ENCODE measurements around the gene LSM4.

Gene LSM4

DNA sequence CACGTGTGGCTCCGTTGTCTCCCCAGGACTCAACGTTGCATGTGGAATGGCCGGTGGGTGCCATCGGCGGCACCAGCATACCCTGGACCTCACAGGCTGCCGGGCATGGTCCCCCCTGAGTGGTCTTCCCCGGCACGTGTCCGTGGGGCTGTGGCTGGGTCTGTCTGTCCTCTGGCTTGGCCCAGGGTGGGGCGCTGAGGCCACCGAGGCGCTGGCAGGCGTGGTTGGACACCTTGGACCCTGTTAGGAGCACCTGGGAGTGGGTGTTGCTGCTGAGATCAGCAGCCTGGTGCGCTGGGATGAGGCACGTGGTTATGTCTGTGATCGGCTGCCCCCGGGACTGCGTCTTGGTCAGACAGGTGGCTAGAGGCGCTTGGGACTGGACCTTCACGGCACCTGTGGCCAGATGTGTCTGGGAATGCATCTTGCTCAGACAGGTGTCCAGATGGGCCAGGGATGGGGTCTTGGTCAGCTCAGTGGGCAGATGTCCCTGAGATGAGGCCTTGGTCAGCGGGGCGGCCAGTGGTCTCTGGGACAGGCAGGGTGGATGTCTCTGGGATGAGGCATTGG, 57.8 kb downstream of the LSM4 start:
- DNase-seq (ENCODE audit: low read depth, low spot score), result no peak
- TF ChIP-seq SUZ12 (IDR thresholded peaks at IDR 0.05; ENCODE audit: extremely low read depth, insufficient read depth, insufficient read length), result no peak
- Histone ChIP-seq H3K4me3 (ENCODE audit: insufficient read length, low read depth) (no peak overlapping the region), H3K36me3 (ENCODE audit: insufficient read depth, insufficient read length, low read length) (peaks cover 51% of the 10 kb centered on the region), H3K27me3 (ENCODE audit: insufficient read depth, insufficient read length) (peaks cover 11% of the 10 kb centered on the region), H3K9ac (ENCODE audit: insufficient read length, low read depth) (no peak overlapping the region), H3K4me1 (ENCODE audit: insufficient read depth, insufficient read length) (no peaks in the 10 kb centered on the region), H3K9me3 (ENCODE audit: insufficient read depth, low read length) (no peaks in the 10 kb centered on the region)

DNA sequence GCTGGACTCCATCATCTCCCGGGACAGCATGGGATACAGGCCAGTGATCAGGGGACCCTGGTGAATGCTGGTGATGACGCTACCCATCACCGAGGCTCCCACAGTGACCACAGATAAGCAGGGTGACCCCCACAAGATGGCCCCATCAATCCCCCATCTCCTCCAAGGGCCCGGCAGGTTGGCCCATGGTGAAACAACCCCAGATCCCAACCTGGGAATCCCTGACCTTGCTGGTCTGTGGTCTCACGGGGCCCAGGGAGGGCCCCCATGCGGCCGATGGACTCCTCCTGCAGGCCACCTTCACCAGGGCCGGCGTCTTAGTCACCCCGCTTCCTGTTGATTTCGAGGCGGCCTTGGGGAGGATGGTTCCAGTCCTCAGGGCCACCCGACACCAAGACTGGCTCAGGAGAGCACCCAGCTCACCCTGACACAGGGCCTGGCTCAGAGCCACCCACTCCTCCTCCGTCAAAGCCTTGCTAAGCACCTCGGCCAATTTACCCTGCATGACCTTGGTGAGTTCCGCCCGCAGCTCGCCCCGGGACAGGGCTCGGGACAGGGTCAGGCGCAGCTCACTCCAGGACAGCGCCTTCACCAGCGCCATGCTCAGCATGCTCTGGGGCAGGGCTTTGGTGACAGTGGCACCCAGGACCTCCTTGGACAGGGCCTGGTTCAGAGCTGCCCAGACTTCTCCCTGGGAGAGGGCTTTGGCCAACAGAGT, 58.6 kb downstream of the LSM4 start:
- H3K9ac ChIP-seq (ENCODE audit: insufficient read length, low read depth), result no peak overlapping the region
- H3K4me1 ChIP-seq (ENCODE audit: insufficient read depth, insufficient read length), result no peaks in the 10 kb centered on the region
- TF ChIP-seq ZNF274 (IDR thresholded peaks at IDR 0.05; ENCODE audit: low read depth, low read length) (no peak), SUZ12 (IDR thresholded peaks at IDR 0.05; ENCODE audit: extremely low read depth, insufficient read depth, insufficient read length) (no peak), YY1 (IDR thresholded peaks at IDR 0.05; ENCODE audit: insufficient read depth, insufficient read length) (no peak)
- DNase-seq (ENCODE audit: low read depth, low spot score), result no peak
- peaks cover 50% of the 10 kb centered on the region for H3K36me3 ChIP-seq (ENCODE audit: insufficient read depth, insufficient read length, low read length)
- H3K4me3 ChIP-seq (ENCODE audit: insufficient read length, low read depth), result no peak overlapping the region
- no peaks in the 10 kb centered on the region for H3K9me3 ChIP-seq (ENCODE audit: insufficient read depth, low read length)
- peaks cover 19% of the 10 kb centered on the region for H3K27me3 ChIP-seq (ENCODE audit: insufficient read depth, insufficient read length)

DNA sequence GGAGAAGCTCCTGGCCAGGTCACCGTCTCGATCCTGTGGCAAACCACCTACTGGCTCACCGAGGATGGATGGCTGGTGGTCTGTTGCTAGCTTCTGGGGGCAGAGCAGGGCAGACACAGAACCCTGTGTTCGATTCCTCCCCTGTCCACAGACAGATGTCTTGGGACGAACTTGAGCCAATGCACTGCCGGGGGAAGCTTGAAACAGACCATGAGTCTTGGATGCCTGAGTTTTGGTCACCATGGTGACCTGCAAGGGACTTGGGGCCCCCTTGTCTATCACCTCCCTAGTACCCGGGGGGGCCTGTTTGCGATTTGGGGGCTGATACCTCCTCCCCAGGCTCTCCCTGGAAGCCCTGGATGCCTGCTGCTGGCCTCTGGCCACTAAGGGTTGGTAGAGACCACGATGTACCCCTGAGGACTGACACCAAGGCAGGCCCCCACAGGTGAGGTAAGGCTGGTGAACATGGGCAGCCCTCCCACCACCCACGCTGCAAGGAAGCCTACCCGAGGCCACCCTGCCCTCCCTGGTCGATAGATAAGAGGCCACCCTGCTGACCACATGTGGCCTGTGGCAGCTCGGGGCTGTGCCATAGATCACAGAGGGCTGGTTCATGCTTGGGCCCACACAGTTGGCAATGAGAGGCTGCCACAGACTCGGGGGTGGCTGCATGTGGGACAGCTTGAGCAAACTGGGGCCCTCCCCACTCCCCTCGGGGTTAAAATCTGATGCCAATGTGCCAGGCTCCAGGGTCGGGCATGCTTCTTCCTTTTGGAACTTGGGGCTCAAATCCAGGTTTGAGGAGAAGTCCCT, 59.3 kb downstream of the LSM4 start:
- Histone ChIP-seq H3K4me3 (ENCODE audit: insufficient read length, low read depth) (no peak overlapping the region), H3K9ac (ENCODE audit: insufficient read length, low read depth) (no peak overlapping the region), H3K4me1 (ENCODE audit: insufficient read depth, insufficient read length) (no peaks in the 10 kb centered on the region), H3K27me3 (ENCODE audit: insufficient read depth, insufficient read length) (peaks cover 27% of the 10 kb centered on the region), H3K9me3 (ENCODE audit: insufficient read depth, low read length) (no peaks in the 10 kb centered on the region), H3K36me3 (ENCODE audit: insufficient read depth, insufficient read length, low read length) (peaks cover 46% of the 10 kb centered on the region)
- no peak for TF ChIP-seq YY1 (IDR thresholded peaks at IDR 0.05; ENCODE audit: insufficient read depth, insufficient read length)
- TF ChIP-seq ZNF274 (IDR thresholded peaks at IDR 0.05; ENCODE audit: low read depth, low read length), result no peak
- no peak for TF ChIP-seq SUZ12 (IDR thresholded peaks at IDR 0.05; ENCODE audit: extremely low read depth, insufficient read depth, insufficient read length)
- no peak for DNase-seq (ENCODE audit: low read depth, low spot score)

DNA sequence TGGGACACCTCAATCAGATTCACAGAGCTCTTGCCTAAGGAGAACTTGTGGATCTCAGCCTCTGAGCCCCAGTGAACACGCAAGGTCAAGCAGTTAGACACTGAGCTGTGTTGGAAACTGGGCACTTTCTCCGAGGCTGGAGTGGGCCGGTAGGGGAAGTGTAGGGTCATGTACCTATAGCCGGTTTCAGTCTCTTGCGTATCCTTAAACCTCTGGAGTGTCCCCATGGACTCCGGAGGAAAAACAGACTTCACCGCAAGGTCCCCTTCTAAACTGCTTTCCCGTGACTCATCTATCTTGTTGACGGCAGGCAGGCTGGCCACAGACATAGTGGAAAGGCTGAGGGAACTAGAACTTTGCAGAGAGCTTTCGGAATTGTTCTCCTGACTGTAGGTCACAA, 60.0 kb downstream of the LSM4 start:
- DNase-seq (ENCODE audit: low read depth, low spot score), result no peak
- Histone ChIP-seq H3K9ac (ENCODE audit: insufficient read length, low read depth) (no peak overlapping the region), H3K27me3 (ENCODE audit: insufficient read depth, insufficient read length) (peaks cover 30% of the 10 kb centered on the region), H3K4me3 (ENCODE audit: insufficient read length, low read depth) (no peak overlapping the region), H3K9me3 (ENCODE audit: insufficient read depth, low read length) (no peaks in the 10 kb centered on the region), H3K4me1 (ENCODE audit: insufficient read depth, insufficient read length) (no peaks in the 10 kb centered on the region), H3K36me3 (ENCODE audit: insufficient read depth, insufficient read length, low read length) (peaks cover 40% of the 10 kb centered on the region)
- TF ChIP-seq YY1 (IDR thresholded peaks at IDR 0.05; ENCODE audit: insufficient read depth, insufficient read length), result no peak
- no peak for TF ChIP-seq ZNF274 (IDR thresholded peaks at IDR 0.05; ENCODE audit: low read depth, low read length)
- no peak for TF ChIP-seq SUZ12 (IDR thresholded peaks at IDR 0.05; ENCODE audit: extremely low read depth, insufficient read depth, insufficient read length)

- Histone ChIP-seq H3K4me3 (ENCODE audit: insufficient read length, low read depth) (no peak overlapping the region), H3K36me3 (ENCODE audit: insufficient read depth, insufficient read length, low read length) (peaks cover 34% of the 10 kb centered on the region), H3K9ac (ENCODE audit: insufficient read length, low read depth) (no peak overlapping the region), H3K4me1 (ENCODE audit: insufficient read depth, insufficient read length) (no peaks in the 10 kb centered on the region), H3K27me3 (ENCODE audit: insufficient read depth, insufficient read length) (peaks cover 30% of the 10 kb centered on the region), H3K9me3 (ENCODE audit: insufficient read depth, low read length) (no peaks in the 10 kb centered on the region)
- DNase-seq (ENCODE audit: low read depth, low spot score), result no peak
- TF ChIP-seq SUZ12 (IDR thresholded peaks at IDR 0.05; ENCODE audit: extremely low read depth, insufficient read depth, insufficient read length) (no peak), YY1 (IDR thresholded peaks at IDR 0.05; ENCODE audit: insufficient read depth, insufficient read length) (no peak), ZNF274 (IDR thresholded peaks at IDR 0.05; ENCODE audit: low read depth, low read length) (no peak)
Observed at GRCh38 chr19:18262144-18262543, 60.7 kb downstream of the LSM4 start.

DNA sequence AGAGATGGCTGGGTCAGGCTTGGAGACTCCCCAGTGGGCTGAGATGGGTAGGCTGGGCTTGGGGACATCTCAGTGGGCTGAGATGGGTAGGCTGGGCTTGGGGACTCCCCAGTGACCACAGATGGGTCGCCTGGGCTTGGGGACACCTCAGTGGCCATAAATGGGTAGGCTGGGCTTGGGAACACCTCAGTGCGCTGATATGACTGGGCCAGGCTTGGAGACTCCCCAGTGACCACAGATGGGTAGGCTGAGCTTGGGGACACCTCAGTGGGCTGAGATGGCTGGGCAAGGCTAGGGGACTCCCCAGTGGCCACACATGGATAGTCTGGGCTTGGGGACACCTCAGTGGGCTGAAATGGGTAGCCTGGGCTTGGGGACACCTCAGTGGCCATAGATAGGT, 61.4 kb downstream of the LSM4 start:
- Histone ChIP-seq H3K27me3 (ENCODE audit: insufficient read depth, insufficient read length) (peaks cover 30% of the 10 kb centered on the region), H3K9me3 (ENCODE audit: insufficient read depth, low read length) (no peaks in the 10 kb centered on the region), H3K9ac (ENCODE audit: insufficient read length, low read depth) (no peak overlapping the region), H3K4me3 (ENCODE audit: insufficient read length, low read depth) (no peak overlapping the region), H3K4me1 (ENCODE audit: insufficient read depth, insufficient read length) (no peaks in the 10 kb centered on the region), H3K36me3 (ENCODE audit: insufficient read depth, insufficient read length, low read length) (peaks cover 27% of the 10 kb centered on the region)
- TF ChIP-seq SUZ12 (IDR thresholded peaks at IDR 0.05; ENCODE audit: extremely low read depth, insufficient read depth, insufficient read length), result no peak
- no peak for TF ChIP-seq ZNF274 (IDR thresholded peaks at IDR 0.05; ENCODE audit: low read depth, low read length)
- TF ChIP-seq YY1 (IDR thresholded peaks at IDR 0.05; ENCODE audit: insufficient read depth, insufficient read length), result no peak
- no peak for DNase-seq (ENCODE audit: low read depth, low spot score)

DNA sequence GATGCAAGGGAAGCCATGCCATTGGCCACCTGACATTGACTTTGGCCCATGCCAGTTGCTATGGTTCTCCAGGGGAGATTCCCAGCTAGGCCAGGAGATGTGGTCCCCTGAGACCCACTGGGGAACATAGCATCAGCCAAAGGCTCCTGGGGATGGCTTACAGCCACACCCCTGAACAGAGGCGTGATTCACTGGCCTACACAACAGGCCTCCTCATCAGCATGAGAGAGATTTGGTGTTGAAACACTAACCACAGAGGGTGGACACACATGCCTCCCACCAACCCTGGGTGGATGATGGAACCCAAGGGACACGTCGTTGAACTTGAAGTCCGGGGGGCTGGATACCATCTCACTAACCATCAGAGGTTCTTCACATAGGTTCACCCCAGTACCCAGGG, 63.0 kb downstream of the LSM4 start:
- no peak for DNase-seq (ENCODE audit: low read depth, low spot score)
- Histone ChIP-seq H3K4me3 (ENCODE audit: insufficient read length, low read depth) (no peak overlapping the region), H3K4me1 (ENCODE audit: insufficient read depth, insufficient read length) (peaks cover 6% of the 10 kb centered on the region), H3K27me3 (ENCODE audit: insufficient read depth, insufficient read length) (peaks cover 36% of the 10 kb centered on the region), H3K36me3 (ENCODE audit: insufficient read depth, insufficient read length, low read length) (peaks cover 12% of the 10 kb centered on the region), H3K9ac (ENCODE audit: insufficient read length, low read depth) (no peak overlapping the region), H3K9me3 (ENCODE audit: insufficient read depth, low read length) (no peaks in the 10 kb centered on the region)
- TF ChIP-seq SUZ12 (IDR thresholded peaks at IDR 0.05; ENCODE audit: extremely low read depth, insufficient read depth, insufficient read length) (no peak), ZNF274 (IDR thresholded peaks at IDR 0.05; ENCODE audit: low read depth, low read length) (no peak), YY1 (IDR thresholded peaks at IDR 0.05; ENCODE audit: insufficient read depth, insufficient read length) (no peak)
